OCI-LY3 (cell line): Measurements from ENCODE around the gene HPD.
A peak's percentile ranks its signal among the peaks of the same experiment; 100 is the strongest.

ENCODE experiments used
- H2AFZ ChIP-seq: fragments of 200-600, 300-600 bp; shearing (Covaris generic); 2 replicates; pipeline ENCODE4 v1.6.0; 2014; ENCODE audit warnings: antibody characterized with exemption, low read depth, low read length
- H3K27ac ChIP-seq: fragments of 200-600, 300-600 bp; sonication (generic); 2 replicates; pipeline ENCODE4 v1.5.1; 2014; ENCODE audit warnings: mild to moderate bottlenecking, low read length, moderate library complexity, mixed read lengths
- H3K27me3 ChIP-seq: fragments of 200-600, 300-600 bp; sonication (generic); 2 replicates; pipeline ENCODE4 v1.6.1; 2014; ENCODE audit warnings: low read depth, low read length, mixed read lengths
- H3K36me3 ChIP-seq: fragments of 200-600, 300-600 bp; sonication (generic); replicated peaks from 2 replicates; pipeline ENCODE3; 2014; ENCODE audit warnings: low read depth, low read length, mixed read lengths
- H3K4me1 ChIP-seq: fragments of 300-600, 200-600 bp; sonication (generic); 2 replicates; pipeline ENCODE4 v1.6.1; 2014; ENCODE audit warnings: low read length, mixed read lengths
- H3K4me2 ChIP-seq: fragments of 200-600, 300-600 bp; sonication (generic); 2 replicates; pipeline ENCODE4 v1.6.1; 2014; ENCODE audit warnings: low read length, mixed read lengths
- H3K4me3 ChIP-seq: fragments of 300-600, 200-600 bp; sonication (generic); 2 replicates; pipeline ENCODE4 v1.5.1; 2014; ENCODE audit warnings: antibody characterized with exemption, mild to moderate bottlenecking, low read length, moderate library complexity
- H3K79me2 ChIP-seq: fragments of 300-600, 200-600 bp; shearing (Covaris generic); 2 replicates; pipeline ENCODE4 v1.6.1; 2014; ENCODE audit warnings: mild to moderate bottlenecking, low read length, mixed read lengths
- H3K9ac ChIP-seq: fragments of 300-600, 200-600 bp; shearing (Covaris generic); 2 replicates; pipeline ENCODE4 v1.6.0; 2014; ENCODE audit warnings: mild to moderate bottlenecking, low read length, moderate library complexity
- H3K9me3 ChIP-seq: fragments of 200-600, 300-600 bp; shearing (Covaris generic); 2 replicates; pipeline ENCODE4 v1.6.1; 2014; ENCODE audit warnings: low read length, mixed read lengths; ENCODE audit not compliant: insufficient read depth
- H4K20me1 ChIP-seq: fragments of 200-600, 300-600 bp; sonication (generic); 2 replicates; pipeline ENCODE4 v1.6.1; 2016; ENCODE audit warnings: low read length, mixed read lengths; ENCODE audit not compliant: insufficient read depth
- CTCF ChIP-seq: fragments of 200-600, 300-600 bp; sonication (generic); IDR thresholded peaks from 2 replicates; pipeline ENCODE4 v1.5.1; 2014; ENCODE audit warnings: antibody characterized with exemption, low read length, low read depth
- EZH2phosphoT487 ChIP-seq: fragments of 200-600 bp; shearing (Covaris generic); IDR thresholded peaks from 2 replicates; pipeline ENCODE4 v1.6.1; 2018; ENCODE audit warnings: antibody characterized with exemption, mixed run types, low read depth

The HPD gene

DNA sequence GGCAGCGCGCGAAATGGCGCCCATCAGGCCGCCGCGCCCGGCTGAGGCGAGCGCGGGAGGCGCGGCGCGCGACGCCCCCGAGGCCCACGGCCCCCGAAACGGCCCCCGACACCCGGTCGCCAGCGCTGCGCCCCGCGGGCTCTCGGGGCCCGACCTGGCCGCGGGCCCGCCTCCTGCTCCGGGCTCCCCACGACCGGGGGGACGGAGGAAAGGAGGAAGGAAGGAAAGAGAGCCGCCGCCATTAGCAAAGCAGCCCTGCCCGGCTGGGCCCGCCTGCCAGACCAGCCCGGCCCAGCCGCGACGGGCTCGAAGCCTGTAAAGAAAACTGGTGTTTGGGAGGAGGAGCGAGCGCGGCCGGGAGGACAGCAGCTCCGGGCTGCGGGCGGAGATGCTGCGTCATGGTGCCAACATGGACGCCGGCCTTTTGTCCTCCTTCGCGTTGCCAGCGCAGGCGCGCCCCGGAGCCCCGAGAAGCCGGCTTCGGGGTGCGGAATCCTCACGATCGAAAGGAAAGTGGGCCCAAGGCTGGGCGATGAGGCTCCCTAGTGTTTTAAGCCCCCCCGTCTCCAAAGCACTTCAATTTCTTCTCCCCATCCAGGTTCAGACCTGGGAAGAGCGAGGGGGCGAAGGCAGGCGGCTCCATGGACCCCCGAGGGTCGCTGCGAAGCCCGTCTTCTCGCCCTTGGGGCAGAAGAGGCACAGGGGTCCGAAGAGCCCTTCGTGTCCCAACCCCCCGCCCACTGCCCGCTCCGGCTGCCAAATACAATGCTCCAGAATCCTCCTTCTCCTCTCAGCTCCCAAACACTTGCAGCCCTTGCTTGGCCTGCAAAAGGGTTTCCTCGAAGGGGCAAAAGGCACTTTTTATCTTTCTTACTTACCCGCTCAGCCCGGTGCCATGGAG lies 57.7 kb downstream of the HPD start:
- H3K4me3 ChIP-seq: peak overlapping the region; percentile 78
- H3K36me3 ChIP-seq: peaks cover 12% of the 10 kb centered on the region
- H3K4me2 ChIP-seq: peak overlapping the region; percentile 88
- peak overlapping the region; percentile 98 for H3K9ac ChIP-seq
- TF ChIP-seq CTCF (no peak), EZH2phosphoT487 (no peak)
- peak overlapping the region; percentile 97 for H3K27ac ChIP-seq
- H3K9me3 ChIP-seq: no peaks in the 10 kb centered on the region
- peaks cover 70% of the 10 kb centered on the region for H3K79me2 ChIP-seq
- H3K27me3 ChIP-seq: no peaks in the 10 kb centered on the region
- H2AFZ ChIP-seq: no peak overlapping the region
- H3K4me1 ChIP-seq: peaks cover 26% of the 10 kb centered on the region
- H4K20me1 ChIP-seq: 0 out of 2 replicates have a peak, but pooled peaks cover 7% of the 10 kb centered on the region

DNA sequence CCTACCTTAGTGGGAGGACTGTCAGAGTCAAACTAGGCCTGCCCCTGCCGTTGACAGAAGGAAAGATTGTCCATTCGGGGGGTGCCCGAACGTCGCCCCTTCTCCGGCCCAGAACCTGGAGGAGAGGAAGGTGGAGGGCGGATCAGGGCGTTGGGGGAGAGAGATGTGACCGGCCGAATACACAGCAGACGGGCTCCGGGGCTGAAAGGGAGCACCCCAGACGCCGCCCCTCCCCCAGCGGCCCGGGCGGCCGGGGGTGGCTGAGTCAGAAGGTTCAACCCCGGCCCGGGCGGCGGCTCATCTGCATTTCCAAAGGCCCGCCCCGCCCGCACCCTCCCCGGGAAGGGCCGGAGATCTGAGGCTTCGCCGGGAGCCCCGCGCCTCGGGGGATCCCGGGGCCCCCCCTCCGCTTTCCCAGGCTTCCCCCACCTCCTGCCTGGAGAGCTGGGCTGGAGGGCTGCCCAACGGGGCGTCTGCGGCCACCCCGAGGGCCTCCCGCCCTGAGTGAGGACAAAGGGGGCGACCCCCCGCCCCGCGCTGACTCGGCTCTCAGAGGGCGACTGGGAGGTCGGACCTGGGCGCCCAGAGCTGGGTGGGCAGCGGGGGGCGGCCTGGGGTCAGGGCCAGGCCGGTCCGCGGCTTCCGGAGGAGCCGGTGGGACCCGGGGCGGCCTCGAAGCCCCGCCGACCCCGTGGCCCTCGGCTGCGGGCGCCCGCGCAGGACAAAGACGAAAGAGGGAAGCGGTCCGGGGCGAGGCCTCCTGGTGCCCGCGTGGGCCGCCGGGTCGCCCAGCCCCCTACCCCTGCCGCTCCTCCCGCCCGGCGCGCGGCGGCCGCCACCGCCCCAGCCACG lies 58.6 kb downstream of the HPD start:
- Histone ChIP-seq H3K36me3 (peaks cover 9% of the 10 kb centered on the region), H4K20me1 (0 out of 2 replicates have a peak, but pooled peaks cover 4% of the 10 kb centered on the region), H3K79me2 (peaks cover 61% of the 10 kb centered on the region), H3K4me2 (peak overlapping the region; percentile 91), H2AFZ (no peak overlapping the region), H3K27me3 (no peaks in the 10 kb centered on the region), H3K27ac (peak overlapping the region; percentile 97), H3K4me3 (peak overlapping the region; percentile 78), H3K9me3 (no peaks in the 10 kb centered on the region), H3K9ac (peak overlapping the region; percentile 98), H3K4me1 (peaks cover 25% of the 10 kb centered on the region)
- TF ChIP-seq CTCF (no peak), EZH2phosphoT487 (no peak)

GRCh38 chr12:121799156-121799841 lies 59.4 kb downstream of the HPD start:
- peaks cover 53% of the 10 kb centered on the region for H3K79me2 ChIP-seq
- H3K27me3 ChIP-seq: no peaks in the 10 kb centered on the region
- TF ChIP-seq CTCF (no peak), EZH2phosphoT487 (no peak)
- peak overlapping the region; percentile 97 for H3K27ac ChIP-seq
- peak overlapping the region; percentile 98 for H3K9ac ChIP-seq
- H3K4me1 ChIP-seq: peaks cover 32% of the 10 kb centered on the region
- peak overlapping the region; percentile 91 for H3K4me2 ChIP-seq
- peaks cover 9% of the 10 kb centered on the region for H3K36me3 ChIP-seq
- H2AFZ ChIP-seq: no peak overlapping the region
- H3K4me3 ChIP-seq: peak overlapping the region; percentile 78
- no peaks in the 10 kb centered on the region for H3K9me3 ChIP-seq
- H4K20me1 ChIP-seq: 0 out of 2 replicates have a peak, but pooled peaks cover 4% of the 10 kb centered on the region
